Neural cell (in vitro differentiated cells): ENCODE results near the gene CPXM1. TPM values are rescaled to one million over a fixed set of nuclear protein-coding genes. Genes with fewer than 3 reads are reported as not detected.

Experiments used
- H2AFZ ChIP-seq: fragments of 200-600, 300-800 bp; sonication (generic), shearing (Covaris generic); 2 replicates; pipeline ENCODE4 v1.6.0; 2014; ENCODE audit warnings: low read depth, mild to moderate bottlenecking, antibody characterized with exemption, low read length, moderate library complexity
- H3F3A ChIP-seq: fragments of 200-600 bp; shearing (Covaris generic); 2 replicates; pipeline ENCODE4 v1.6.1; 2016; ENCODE audit warnings: mild to moderate bottlenecking, moderate library complexity, mixed read lengths, antibody characterized with exemption, low read length; ENCODE audit not compliant: insufficient read depth, poor library complexity, severe bottlenecking
- H3K27ac ChIP-seq: fragments of 200-600, 300-800 bp; sonication (generic), shearing (Covaris generic); 2 replicates; pipeline ENCODE4 v1.5.1; 2014; ENCODE audit warnings: mild to moderate bottlenecking, low read length, moderate library complexity
- H3K27me3 ChIP-seq: fragments of 300-800, 200-600 bp; sonication (generic), shearing (Covaris generic); 2 replicates; pipeline ENCODE4 v1.6.0; 2014; ENCODE audit warnings: mild to moderate bottlenecking, low read depth, low read length, moderate library complexity; ENCODE audit not compliant: insufficient read depth
- H3K36me3 ChIP-seq: fragments of 300-800, 200-600 bp; sonication (generic), shearing (Covaris generic); 2 replicates; pipeline ENCODE4 v1.5.1; 2014; ENCODE audit warnings: mild to moderate bottlenecking, antibody characterized with exemption, low read length, moderate library complexity; ENCODE audit not compliant: insufficient read depth
- H3K4me2 ChIP-seq: fragments of 300-800, 200-600 bp; sonication (generic), shearing (Covaris generic); 2 replicates; pipeline ENCODE4 v1.6.0; 2014; ENCODE audit warnings: mild to moderate bottlenecking, low read length
- H3K4me3 ChIP-seq: fragments of 300-800, 200-600 bp; sonication (generic), shearing (Covaris generic); 2 replicates; pipeline ENCODE4 v1.5.1; 2014; ENCODE audit warnings: mild to moderate bottlenecking, low read length, moderate library complexity
- H3K79me2 ChIP-seq: fragments of 200-600 bp; shearing (Covaris generic); replicated peaks from 2 replicates; pipeline ENCODE4 v1.6.0; 2014; ENCODE audit warnings: mild to moderate bottlenecking, low read length, moderate library complexity; ENCODE audit not compliant: insufficient read depth
- H3K9ac ChIP-seq: fragments of 300-800, 200-600 bp; sonication (generic), shearing (Covaris generic); 2 replicates; pipeline ENCODE4 v1.6.1; 2016; ENCODE audit warnings: mild to moderate bottlenecking, low read length, mixed read lengths
- H3K9me2 ChIP-seq: fragments of 200-600 bp; shearing (Covaris generic); 2 replicates; pipeline ENCODE4 v1.6.1; 2016; ENCODE audit warnings: mild to moderate bottlenecking, low read length, mixed read lengths; ENCODE audit not compliant: insufficient read depth
- H3K9me3 ChIP-seq: fragments of 200-600, 300-800 bp; sonication (generic), shearing (Covaris generic); 2 replicates; pipeline ENCODE4 v1.6.1; 2016; ENCODE audit warnings: mild to moderate bottlenecking, mixed run types, low read length, moderate library complexity, mixed read lengths
- H4K20me1 ChIP-seq: fragments of 200-600 bp; shearing (Covaris generic); 2 replicates; pipeline ENCODE4 v1.6.1; 2016; ENCODE audit warnings: mild to moderate bottlenecking, mixed run types; ENCODE audit not compliant: insufficient read depth
- CTCF ChIP-seq: fragments of 450-650 bp; IDR thresholded peaks from 2 replicates; pipeline ENCODE4 v1.5.1; 2014; ENCODE audit warnings: antibody characterized with exemption, mild to moderate bottlenecking, moderate library complexity; ENCODE audit not compliant: poor library complexity, severe bottlenecking
- EP300 ChIP-seq: fragments of 450-650 bp; conservative IDR thresholded peaks from 2 replicates; pipeline ENCODE4 v1.6.1; 2014; ENCODE audit warnings: antibody characterized with exemption, mild to moderate bottlenecking, moderate library complexity; ENCODE audit not compliant: poor library complexity, severe bottlenecking
- EZH2 ChIP-seq: fragments of 200-600, 300-800 bp; shearing (Covaris generic), sonication (generic); IDR thresholded peaks from 2 replicates; pipeline ENCODE4 v1.6.1; 2014; ENCODE audit warnings: antibody characterized with exemption, low read length, borderline replicate concordance, mild to moderate bottlenecking; ENCODE audit not compliant: insufficient read depth, poor library complexity, severe bottlenecking
- MXI1 ChIP-seq: fragments of 450-650 bp; conservative IDR thresholded peaks from 2 replicates; pipeline ENCODE4 v1.6.1; 2014; ENCODE audit warnings: antibody characterized with exemption, mild to moderate bottlenecking; ENCODE audit not compliant: poor library complexity, severe bottlenecking
- POLR2AphosphoS5 ChIP-seq: IDR thresholded peaks from 2 replicates; pipeline ENCODE4 v1.6.1; 2012
- RAD21 ChIP-seq: fragments of 450-650 bp; conservative IDR thresholded peaks from 2 replicates; pipeline ENCODE4 v1.6.1; 2014; ENCODE audit warnings: antibody characterized with exemption, mild to moderate bottlenecking, moderate library complexity
- SMC3 ChIP-seq: fragments of 450-650 bp; conservative IDR thresholded peaks from 2 replicates; pipeline ENCODE4 v1.6.1; 2014; ENCODE audit warnings: antibody characterized with exemption, mild to moderate bottlenecking, moderate library complexity; ENCODE audit not compliant: poor library complexity
- TAF1 ChIP-seq: IDR thresholded peaks from 2 replicates; pipeline ENCODE4 v1.6.1; 2012; ENCODE audit warnings: low read depth
- polyA plus RNA-seq: library from polyadenylated mRNA; depleted of rRNA; stranded (reverse); fragments of >200 nt; gene quantifications from 2 replicates; pipeline ENCODE4 v1.2.3, GENCODE V29; 2014
- TF ChIP-seq, protein P1 (sequence below): IDR thresholded peaks from 2 replicates; pipeline ENCODE4 v1.6.1; 2012; ENCODE audit warnings: borderline replicate concordance

CPXM1 gene
- polyA plus RNA-seq, 1 donor from 2014 or later: 44.0 TPM

DNA sequence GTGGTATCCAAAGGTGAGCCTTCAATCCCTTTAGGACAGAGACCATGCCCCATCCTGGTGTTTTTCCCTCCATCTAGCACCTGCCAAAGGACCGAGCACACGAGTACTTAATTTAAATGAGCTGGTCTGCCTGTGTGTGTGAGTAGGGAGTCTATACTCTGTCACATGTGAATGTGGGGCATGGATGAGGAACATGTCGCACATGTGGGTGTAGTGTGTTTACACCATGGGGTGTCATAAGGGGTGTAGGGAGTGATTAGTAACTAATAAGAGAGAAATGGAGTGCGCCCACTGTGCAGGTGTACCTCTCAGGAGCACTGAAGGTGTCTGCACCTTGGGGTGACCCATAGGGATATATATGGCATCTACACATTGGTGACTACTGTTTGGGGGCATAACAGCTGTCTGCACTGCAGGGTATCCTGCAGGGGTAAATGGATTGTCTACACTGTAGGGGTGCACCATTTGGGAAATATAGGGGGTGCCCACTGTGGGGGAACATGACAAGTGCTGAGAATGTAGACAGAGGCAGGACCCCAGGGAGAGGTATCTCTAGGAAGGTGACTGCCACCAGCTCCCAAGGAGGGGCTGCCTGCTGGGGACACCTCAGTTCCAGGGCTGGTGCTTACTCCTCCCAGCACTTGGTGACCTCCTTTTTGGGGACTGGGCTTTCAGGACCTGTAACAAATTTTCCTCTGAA, 54.3 kb downstream of the CPXM1 start:
- TF ChIP-seq TAF1 (no peak), RAD21 (no peak), POLR2AphosphoS5 (no peak), EZH2 (no peak), EP300 (no peak)
- Histone ChIP-seq H3K4me3 (no peak overlapping the region), H4K20me1 (no peaks in the 10 kb centered on the region), H3K27ac (no peak overlapping the region), H3F3A (no peaks in the 10 kb centered on the region), H3K79me2 (no peaks in the 10 kb centered on the region), H3K9ac (no peak overlapping the region), H3K9me3 (no peaks in the 10 kb centered on the region), H3K36me3 (no peaks in the 10 kb centered on the region), H3K9me2 (no peaks in the 10 kb centered on the region), H3K27me3 (peaks cover 41% of the 10 kb centered on the region), H2AFZ (no peak overlapping the region), H3K4me2 (no peak overlapping the region)

- Histone ChIP-seq H3K79me2 (no peaks in the 10 kb centered on the region), H3K27ac (no peak overlapping the region), H3K36me3 (no peaks in the 10 kb centered on the region), H2AFZ (no peak overlapping the region), H3K9ac (no peak overlapping the region), H3K4me2 (no peak overlapping the region), H3K27me3 (peaks cover 33% of the 10 kb centered on the region), H3K4me3 (no peak overlapping the region), H3K9me2 (no peaks in the 10 kb centered on the region), H3K9me3 (no peaks in the 10 kb centered on the region), H3F3A (no peaks in the 10 kb centered on the region), H4K20me1 (no peaks in the 10 kb centered on the region)
- TF ChIP-seq CTCF (no peak), TAF1 (no peak), EZH2 (no peak), SMC3 (no peak), POLR2AphosphoS5 (no peak), EP300 (no peak), MXI1 (no peak)
- TF ChIP-seq, protein P1, sequence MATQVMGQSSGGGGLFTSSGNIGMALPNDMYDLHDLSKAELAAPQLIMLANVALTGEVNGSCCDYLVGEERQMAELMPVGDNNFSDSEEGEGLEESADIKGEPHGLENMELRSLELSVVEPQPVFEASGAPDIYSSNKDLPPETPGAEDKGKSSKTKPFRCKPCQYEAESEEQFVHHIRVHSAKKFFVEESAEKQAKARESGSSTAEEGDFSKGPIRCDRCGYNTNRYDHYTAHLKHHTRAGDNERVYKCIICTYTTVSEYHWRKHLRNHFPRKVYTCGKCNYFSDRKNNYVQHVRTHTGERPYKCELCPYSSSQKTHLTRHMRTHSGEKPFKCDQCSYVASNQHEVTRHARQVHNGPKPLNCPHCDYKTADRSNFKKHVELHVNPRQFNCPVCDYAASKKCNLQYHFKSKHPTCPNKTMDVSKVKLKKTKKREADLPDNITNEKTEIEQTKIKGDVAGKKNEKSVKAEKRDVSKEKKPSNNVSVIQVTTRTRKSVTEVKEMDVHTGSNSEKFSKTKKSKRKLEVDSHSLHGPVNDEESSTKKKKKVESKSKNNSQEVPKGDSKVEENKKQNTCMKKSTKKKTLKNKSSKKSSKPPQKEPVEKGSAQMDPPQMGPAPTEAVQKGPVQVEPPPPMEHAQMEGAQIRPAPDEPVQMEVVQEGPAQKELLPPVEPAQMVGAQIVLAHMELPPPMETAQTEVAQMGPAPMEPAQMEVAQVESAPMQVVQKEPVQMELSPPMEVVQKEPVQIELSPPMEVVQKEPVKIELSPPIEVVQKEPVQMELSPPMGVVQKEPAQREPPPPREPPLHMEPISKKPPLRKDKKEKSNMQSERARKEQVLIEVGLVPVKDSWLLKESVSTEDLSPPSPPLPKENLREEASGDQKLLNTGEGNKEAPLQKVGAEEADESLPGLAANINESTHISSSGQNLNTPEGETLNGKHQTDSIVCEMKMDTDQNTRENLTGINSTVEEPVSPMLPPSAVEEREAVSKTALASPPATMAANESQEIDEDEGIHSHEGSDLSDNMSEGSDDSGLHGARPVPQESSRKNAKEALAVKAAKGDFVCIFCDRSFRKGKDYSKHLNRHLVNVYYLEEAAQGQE: no peak
These were observed 55.1 kb downstream of the CPXM1 start for GRCh38 chr20:2745060-2745910.

Other genes starting within 250 kb of the CPXM1 start
- gene NOP56, start 148.0 kb downstream of the CPXM1 start, polyA plus RNA-seq: 184 and 188 TPM in 2 replicates
- 296 and 307 TPM in 2 replicates for gene IDH3B, start 136.4 kb downstream of the CPXM1 start, polyA plus RNA-seq
- 10.3 and 13.2 TPM in 2 replicates for gene EBF4, start 107.8 kb downstream of the CPXM1 start, polyA plus RNA-seq
- gene C20orf141, start 14.4 kb upstream of the CPXM1 start, polyA plus RNA-seq: not detected in 2 replicates
- not detected in 2 replicates for gene TMEM239, start 15.7 kb upstream of the CPXM1 start, polyA plus RNA-seq
- 132 and 156 TPM in 2 replicates for gene PCED1A, start 40.0 kb upstream of the CPXM1 start, polyA plus RNA-seq
- 117 and 150 TPM in 2 replicates for gene VPS16, start 40.1 kb upstream of the CPXM1 start, polyA plus RNA-seq
- gene PTPRA, start 72.9 kb upstream of the CPXM1 start, polyA plus RNA-seq: 68.2 and 69.1 TPM in 2 replicates
- gene GNRH2, start 243.0 kb upstream of the CPXM1 start, polyA plus RNA-seq: 1.9 and 3.0 TPM in 2 replicates
- gene MRPS26, start 245.4 kb upstream of the CPXM1 start, polyA plus RNA-seq: 134 and 142 TPM in 2 replicates